ENCODE measurements around the gene SEPHS1. TPM values are rescaled to one million over a fixed set of nuclear protein-coding genes. Genes with fewer than 3 reads are reported as not detected.
A peak's percentile ranks its signal among the peaks of the same experiment; 100 is the strongest.

SEPHS1 gene
- total and polyA plus RNA-seq, 2 donors from 2014 or later, result 48.8 to 53.5 TPM

GRCh38 chr10:13365243-13365642, 17.1 kb upstream of the SEPHS1 start:
- FAIRE-seq, result no peak
- intact Hi-C loops (cut with DNase I), result no loop called here
- Histone ChIP-seq H3K27ac (ENCODE audit: low read depth in 2 of 2, low read length in 2 of 2) (peak overlapping the region in 1 of 2 donors; percentile 73), H3K36me3 (ENCODE audit: control insufficient read depth in 2 of 3, insufficient read depth in 3 of 3, low read length in 3 of 3) (no peaks in the 10 kb centered on the region), H3K4me1 (ENCODE audit: control insufficient read depth in 2 of 3, insufficient read depth in 2 of 3, low read depth in 1 of 3, low read length in 3 of 3) (peaks cover 0 to 4% (median 0%) of the 10 kb centered on the region in 3 donors), H3K9ac (ENCODE audit: low read length in 3 of 3) (no peak overlapping the region), H3K27me3 (ENCODE audit: control insufficient read depth, insufficient read depth, low read length) (no peaks in the 10 kb centered on the region), H3K4me3 (ENCODE audit: low read length in 3 of 3) (no peak overlapping the region), H3K9me3 (ENCODE audit: control insufficient read depth in 2 of 3, insufficient read depth in 1 of 3, low read length in 3 of 3) (no peaks in the 10 kb centered on the region)
- TF ChIP-seq CTCF (IDR thresholded peaks at IDR 0.05; ENCODE audit: borderline replicate concordance, extremely low read depth, insufficient read depth), result no peak
- peak in 2 of 5 donors; percentile 30 to 64 for DNase-seq

GRCh38 chr10:13360587-13360986, 12.5 kb upstream of the SEPHS1 start:
- no peaks in the 10 kb centered on the region for H3K9me3 ChIP-seq (ENCODE audit: control insufficient read depth in 2 of 3, insufficient read depth in 1 of 3, low read length in 3 of 3)
- intact Hi-C loops (cut with DNase I), result no loop called here
- no peak for FAIRE-seq
- H3K9ac ChIP-seq (ENCODE audit: low read length in 3 of 3), result no peak overlapping the region
- H3K4me1 ChIP-seq (ENCODE audit: control insufficient read depth in 2 of 3, insufficient read depth in 2 of 3, low read depth in 1 of 3, low read length in 3 of 3), result peaks cover 0 to 4% (median 0%) of the 10 kb centered on the region in 3 donors
- H3K27ac ChIP-seq (ENCODE audit: low read depth in 2 of 2, low read length in 2 of 2), result no peak overlapping the region
- no peak overlapping the region for H3K4me3 ChIP-seq (ENCODE audit: low read length in 3 of 3)
- no peak for TF ChIP-seq CTCF (IDR thresholded peaks at IDR 0.05; ENCODE audit: borderline replicate concordance, extremely low read depth, insufficient read depth)
- no peak for DNase-seq
- H3K36me3 ChIP-seq (ENCODE audit: control insufficient read depth in 2 of 3, insufficient read depth in 3 of 3, low read length in 3 of 3), result no peaks in the 10 kb centered on the region
- H3K27me3 ChIP-seq (ENCODE audit: control insufficient read depth, insufficient read depth, low read length), result no peaks in the 10 kb centered on the region

GRCh38 chr10:13356392-13356791, 8.3 kb upstream of the SEPHS1 start:
- H3K4me1 ChIP-seq (ENCODE audit: control insufficient read depth in 2 of 3, insufficient read depth in 2 of 3, low read depth in 1 of 3, low read length in 3 of 3), result no peaks in the 10 kb centered on the region
- H3K27me3 ChIP-seq (ENCODE audit: control insufficient read depth, insufficient read depth, low read length), result no peaks in the 10 kb centered on the region
- H3K27ac ChIP-seq (ENCODE audit: low read depth in 2 of 2, low read length in 2 of 2), result no peak overlapping the region
- TF ChIP-seq CTCF (IDR thresholded peaks at IDR 0.05; ENCODE audit: borderline replicate concordance, extremely low read depth, insufficient read depth), result no peak
- FAIRE-seq, result no peak
- H3K9me3 ChIP-seq (ENCODE audit: control insufficient read depth in 2 of 3, insufficient read depth in 1 of 3, low read length in 3 of 3), result no peaks in the 10 kb centered on the region
- H3K9ac ChIP-seq (ENCODE audit: low read length in 3 of 3), result no peak overlapping the region
- no peak for DNase-seq
- no peak overlapping the region for H3K4me3 ChIP-seq (ENCODE audit: low read length in 3 of 3)
- intact Hi-C loops (cut with DNase I), result no loop called here
- no peaks in the 10 kb centered on the region for H3K36me3 ChIP-seq (ENCODE audit: control insufficient read depth in 2 of 3, insufficient read depth in 3 of 3, low read length in 3 of 3)

GRCh38 chr10:13354783-13355182, 6.7 kb upstream of the SEPHS1 start:
- H3K4me1 ChIP-seq (ENCODE audit: control insufficient read depth in 2 of 3, insufficient read depth in 2 of 3, low read depth in 1 of 3, low read length in 3 of 3), result peaks cover 0 to 6% (median 0%) of the 10 kb centered on the region in 3 donors
- intact Hi-C loops (cut with DNase I), result no loop called here
- no peak overlapping the region for H3K27ac ChIP-seq (ENCODE audit: low read depth in 2 of 2, low read length in 2 of 2)
- no peak for TF ChIP-seq CTCF (IDR thresholded peaks at IDR 0.05; ENCODE audit: borderline replicate concordance, extremely low read depth, insufficient read depth)
- no peaks in the 10 kb centered on the region for H3K36me3 ChIP-seq (ENCODE audit: control insufficient read depth in 2 of 3, insufficient read depth in 3 of 3, low read length in 3 of 3)
- no peak overlapping the region for H3K4me3 ChIP-seq (ENCODE audit: low read length in 3 of 3)
- H3K9ac ChIP-seq (ENCODE audit: low read length in 3 of 3), result no peak overlapping the region
- H3K27me3 ChIP-seq (ENCODE audit: control insufficient read depth, insufficient read depth, low read length), result no peaks in the 10 kb centered on the region
- DNase-seq (no peak), FAIRE-seq (no peak)
- no peaks in the 10 kb centered on the region for H3K9me3 ChIP-seq (ENCODE audit: control insufficient read depth in 2 of 3, insufficient read depth in 1 of 3, low read length in 3 of 3)
